OCI-LY1 (cell line): ENCODE results near the gene SPAG17.

Experiments
- EZH2 ChIP-seq: fragments of 200-600 bp; sonication (generic), shearing (Covaris generic); IDR thresholded peaks from 2 replicates; pipeline ENCODE4 v1.8.0; 2017; ENCODE audit warnings: borderline replicate concordance, mixed run types, mild to moderate bottlenecking, antibody characterized with exemption, low read length, moderate library complexity, mixed read lengths
- TF ChIP-seq, protein P1 (sequence below): fragments of 200-600 bp; sonication (generic), shearing (Covaris generic); IDR thresholded peaks from 2 replicates; pipeline ENCODE4 v1.5.1; 2017; ENCODE audit warnings: mild to moderate bottlenecking, antibody characterized with exemption, low read length, moderate library complexity, mixed read lengths

DNA sequence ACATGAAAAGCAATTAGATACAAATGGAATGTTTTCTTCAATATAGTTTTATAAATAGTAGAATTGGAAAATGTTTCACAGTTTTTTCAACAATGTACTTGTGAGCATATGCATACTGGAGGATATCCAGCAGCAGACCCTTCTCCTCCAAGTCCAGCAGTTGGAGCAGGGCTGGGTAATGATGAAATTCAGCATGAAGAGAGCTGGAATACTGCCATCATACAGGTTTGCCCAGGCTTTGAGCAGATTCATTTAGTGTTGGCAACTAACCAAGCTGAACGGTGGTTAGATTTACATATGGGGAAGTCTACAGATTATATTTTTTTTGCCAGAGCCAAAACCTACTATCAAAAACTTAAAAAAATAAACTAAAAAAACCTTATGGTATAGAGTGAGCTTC is 217.1 kb downstream of the SPAG17 start:
- TF ChIP-seq, protein P1, sequence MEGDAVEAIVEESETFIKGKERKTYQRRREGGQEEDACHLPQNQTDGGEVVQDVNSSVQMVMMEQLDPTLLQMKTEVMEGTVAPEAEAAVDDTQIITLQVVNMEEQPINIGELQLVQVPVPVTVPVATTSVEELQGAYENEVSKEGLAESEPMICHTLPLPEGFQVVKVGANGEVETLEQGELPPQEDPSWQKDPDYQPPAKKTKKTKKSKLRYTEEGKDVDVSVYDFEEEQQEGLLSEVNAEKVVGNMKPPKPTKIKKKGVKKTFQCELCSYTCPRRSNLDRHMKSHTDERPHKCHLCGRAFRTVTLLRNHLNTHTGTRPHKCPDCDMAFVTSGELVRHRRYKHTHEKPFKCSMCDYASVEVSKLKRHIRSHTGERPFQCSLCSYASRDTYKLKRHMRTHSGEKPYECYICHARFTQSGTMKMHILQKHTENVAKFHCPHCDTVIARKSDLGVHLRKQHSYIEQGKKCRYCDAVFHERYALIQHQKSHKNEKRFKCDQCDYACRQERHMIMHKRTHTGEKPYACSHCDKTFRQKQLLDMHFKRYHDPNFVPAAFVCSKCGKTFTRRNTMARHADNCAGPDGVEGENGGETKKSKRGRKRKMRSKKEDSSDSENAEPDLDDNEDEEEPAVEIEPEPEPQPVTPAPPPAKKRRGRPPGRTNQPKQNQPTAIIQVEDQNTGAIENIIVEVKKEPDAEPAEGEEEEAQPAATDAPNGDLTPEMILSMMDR: no peak
- no peak for TF ChIP-seq EZH2
